ENCODE results near the gene TOX2.

DNA sequence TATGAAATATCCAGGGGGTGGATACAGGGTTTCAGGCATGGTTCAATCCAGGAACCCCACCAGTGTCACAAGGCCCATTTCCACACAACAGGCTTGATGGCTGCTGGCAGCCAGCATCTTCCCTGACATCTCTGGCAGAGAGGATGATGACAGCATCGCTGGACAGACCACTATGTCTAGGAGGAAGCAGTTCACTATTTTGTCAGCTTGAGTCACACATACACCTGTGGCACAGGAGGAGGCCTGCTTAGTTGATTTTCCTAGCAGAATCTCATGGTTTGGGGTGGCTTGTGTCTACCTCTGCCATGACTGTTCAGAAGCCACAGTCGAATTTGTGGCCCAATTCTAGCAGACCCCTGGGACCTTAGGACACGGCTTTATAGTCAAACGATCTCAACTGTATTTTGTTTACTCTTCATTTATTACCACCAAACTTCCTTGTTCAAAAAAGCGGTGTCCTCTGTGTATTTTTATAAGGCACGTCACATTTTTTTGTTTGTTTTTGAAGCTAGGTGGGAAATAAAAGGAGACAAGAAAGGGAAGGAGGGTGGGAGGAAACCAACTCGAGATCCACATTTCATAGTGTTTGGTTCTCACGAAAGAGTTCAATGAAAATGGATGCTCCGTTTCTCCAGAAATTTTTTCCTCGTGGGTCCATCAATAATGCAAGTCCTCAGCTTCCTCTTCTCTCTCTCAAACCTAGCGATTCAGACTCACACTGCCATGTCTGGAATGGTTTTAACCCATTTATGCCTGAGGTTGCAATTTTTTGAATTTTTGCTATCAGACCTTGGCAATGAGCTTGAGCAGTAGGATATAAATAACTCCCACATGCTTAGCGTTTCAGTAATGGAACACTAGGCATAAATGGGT is 94.4 kb downstream of the TOX2 start:
- TF ChIP-seq CTCF (conservative IDR thresholded peaks at IDR 0.05; ENCODE audit: low read length): no peak
- TF ChIP-seq EZH2phosphoT487 (IDR thresholded peaks at IDR 0.05; ENCODE audit: borderline replicate concordance, low read depth, low read length): no peak
